BJ (cell line): Measurements from ENCODE around the gene URB2. TPM values are rescaled to one million over a fixed set of nuclear protein-coding genes. Genes with fewer than 3 reads are reported as not detected.
A peak's percentile ranks its signal among the peaks of the same experiment; 100 is the strongest.
"Not testable (repeated sequence)": the region's sequence is repeated elsewhere in the genome, so short reads cannot be mapped to it uniquely, and the experiment has no call there.

Experiments
- CTCF ChIA-PET: fragments of 350-600 bp; formaldehyde crosslinking; extraction: SDS; loops from one replicate; lab custom pipeline; 2021; ENCODE audit warnings: antibody characterized with exemption, inconsistent platforms; lab: Yijun Ruan, JAX
- POLR2A ChIA-PET: fragments of 300-600 bp; sonication (Branson Sonifier 250); formaldehyde crosslinking; extraction: SDS; loops from one replicate; lab custom pipeline; 2021; ENCODE audit warnings: antibody characterized with exemption; lab: Charles Lee
- DNase-seq: peaks from one replicate; pipeline ENCODE4 v3.0.0-alpha.2; 2011; ENCODE audit warnings: low read depth
- H3K27me3 ChIP-seq: 2 replicates; pipeline ENCODE4 v1.6.0; 2011; ENCODE audit warnings: low read length; ENCODE audit not compliant: control insufficient read depth, insufficient read depth
- H3K36me3 ChIP-seq: 2 replicates; pipeline ENCODE4 v1.5.1; 2011; ENCODE audit warnings: low read length; ENCODE audit not compliant: control insufficient read depth, insufficient read depth
- H3K4me3 ChIP-seq: 2 replicates; pipeline ENCODE4 v1.5.1; 2011; ENCODE audit warnings: low read depth, mild to moderate bottlenecking, control low read depth, low read length
- CTCF ChIP-seq: IDR thresholded peaks from 2 replicates; pipeline ENCODE4 v1.5.1; 2011; ENCODE audit warnings: low read depth, mild to moderate bottlenecking, control low read depth, inconsistent platforms, low read length, moderate library complexity; ENCODE audit not compliant: insufficient read depth
- polyA plus RNA-seq: library from polyadenylated mRNA; depleted of rRNA; stranded (reverse); fragments of >200 nt; gene quantifications from 2 replicates; pipeline ENCODE4 v1.2.3, GENCODE V29; 2011

Gene URB2
- polyA plus RNA-seq, 1 experiment: 5.2 TPM

DNA sequence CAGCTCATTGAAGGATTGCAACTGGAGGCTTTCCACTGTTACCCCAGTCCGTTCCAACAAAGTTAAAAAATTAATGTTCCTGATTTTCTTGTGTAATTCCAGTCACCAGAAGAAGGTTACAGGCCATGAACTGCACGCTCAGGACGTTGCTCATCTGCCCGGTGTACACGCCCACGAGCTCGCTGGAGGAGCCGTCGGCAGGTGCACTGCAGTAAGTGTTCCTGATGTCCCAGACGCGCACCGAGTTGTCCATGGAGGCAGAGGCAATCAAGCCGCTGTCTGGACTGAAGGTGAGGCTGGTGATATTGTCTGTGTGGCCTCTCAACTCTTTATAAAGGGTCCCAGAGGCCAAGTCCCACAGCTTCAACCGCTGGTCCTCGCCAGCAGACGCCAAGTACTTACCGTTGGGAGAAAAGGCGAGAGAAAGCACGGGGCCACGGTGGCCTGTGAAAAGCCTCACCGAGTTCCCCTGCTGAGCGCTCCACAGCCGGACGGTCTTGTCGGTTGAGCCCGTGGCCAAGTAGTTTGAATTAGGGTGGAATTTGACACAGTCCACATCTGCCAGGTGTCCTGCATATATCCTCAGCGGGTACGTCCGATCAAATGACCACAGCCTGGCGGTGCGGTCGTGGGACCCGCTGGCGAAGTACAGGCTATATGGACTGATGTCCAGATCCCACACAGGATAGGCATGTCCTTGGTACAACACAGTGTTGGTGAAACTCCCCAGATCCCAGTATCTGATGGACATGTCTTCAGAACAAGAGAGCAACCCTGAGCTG is 31.6 kb upstream of the URB2 start:
- no peak for TF ChIP-seq CTCF
- H3K36me3 ChIP-seq: peaks cover 9% of the 10 kb centered on the region
- POLR2A ChIA-PET: no interaction called here
- CTCF ChIA-PET: no interaction called here
- H3K27me3 ChIP-seq: no peaks in the 10 kb centered on the region
- H3K4me3 ChIP-seq: no peak overlapping the region
- no peak for DNase-seq

DNA sequence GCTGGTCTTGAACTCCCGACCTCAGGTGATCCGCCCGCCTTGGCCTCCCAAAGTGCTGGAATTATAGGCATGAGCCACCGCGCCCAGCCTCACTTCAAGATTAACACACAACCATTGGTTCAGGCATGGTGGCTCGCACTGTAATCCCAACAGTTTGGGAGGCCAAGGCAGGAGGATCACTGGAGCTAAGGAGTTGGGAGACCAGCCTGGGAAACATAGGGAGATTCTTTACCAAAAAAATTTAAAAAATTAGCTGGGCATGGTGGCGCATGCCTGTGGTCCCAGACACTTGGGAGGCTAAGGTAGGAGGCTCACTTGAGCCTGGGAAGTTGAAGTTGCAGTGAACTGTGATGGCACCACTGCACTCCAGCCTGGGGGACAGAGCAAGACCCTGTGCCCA is 30.2 kb upstream of the URB2 start:
- POLR2A ChIA-PET, H3K36me3 ChIP-seq, H3K27me3 ChIP-seq, H3K4me3 ChIP-seq, DNase-seq: not testable (repeated sequence)
- CTCF ChIA-PET: interaction anchor here (1.2 to 1.5 kb wide), 2 partner anchors 20 to 37 kb away, joined by 3 to 4 read pairs; partner anchors contain the start of gene ABCB10

GRCh38 chr1:229596925-229597699 is 28.9 kb upstream of the URB2 start:
- CTCF ChIA-PET: interaction anchor here (1.1 to 1.5 kb wide), 3 partner anchors 19 to 714 kb away, joined by 3 to 4 read pairs (median 3); partner anchors contain the start of gene ABCB10
- no peak for TF ChIP-seq CTCF
- POLR2A ChIA-PET: interaction anchor here (0.6 kb wide), 1 partner anchor 1138 kb away, joined by 6 read pairs; no protein-coding TSS in a partner anchor
- peak; percentile 52 for DNase-seq
- H3K27me3 ChIP-seq: no peaks in the 10 kb centered on the region
- no peak overlapping the region for H3K4me3 ChIP-seq
- peaks cover 12% of the 10 kb centered on the region for H3K36me3 ChIP-seq

- Histone ChIP-seq H3K27me3 (no peaks in the 10 kb centered on the region), H3K36me3 (peaks cover 13% of the 10 kb centered on the region), H3K4me3 (no peak overlapping the region)
- ChIA-PET POLR2A (no interaction called here), CTCF (interaction anchor here (1.1 kb wide), 1 partner anchor 713 kb away, joined by 3 read pairs; no protein-coding TSS in a partner anchor)
- no peak for TF ChIP-seq CTCF
- DNase-seq: no peak
Observed at GRCh38 chr1:229597877-229598276, 28.2 kb upstream of the URB2 start.

- H3K4me3 ChIP-seq: no peak overlapping the region
- no peaks in the 10 kb centered on the region for H3K27me3 ChIP-seq
- H3K36me3 ChIP-seq: peaks cover 9% of the 10 kb centered on the region
- no peak for DNase-seq
- CTCF ChIA-PET: no interaction called here
- POLR2A ChIA-PET: no interaction called here
- no peak for TF ChIP-seq CTCF
Observed at GRCh38 chr1:229599218-229599954, 26.7 kb upstream of the URB2 start.
